Stimulated activated naive B cell treated with anti-CD40 and anti-IgM and Interleukin-4, amounts not matched to agents 10 μg/mL and 1 μg/mL and 100 μg/mL, for 72 hours (primary cell): ENCODE measurements around the gene CDC34.

Experiments
- ATAC-seq, 2 donors: fragments of 150-1000 bp; cut with Tn5 transposase; replicated peaks; 2 replicates each; pipeline ENCODE4 v1.10.0; 2021; ENCODE audit warnings: moderate library complexity in 1 of 2
- DNase-seq: peaks from one replicate; pipeline ENCODE4 v3.0.0; 2021
- H3K27ac Mint-ChIP-seq: one replicate; pipeline ENCODE4 v1.8.0; 2022; ENCODE audit warnings: mild to moderate bottlenecking, mixed read lengths
- H3K27me3 Mint-ChIP-seq, 2 donors: one replicate each; pipeline ENCODE4 v1.8.0; 2022; ENCODE audit warnings: mixed read lengths in 2 of 2
- H3K36me3 Mint-ChIP-seq, 2 donors: one replicate each; pipeline ENCODE4 v1.8.0; 2022; ENCODE audit warnings: mixed read lengths in 2 of 2, mild to moderate bottlenecking in 1 of 2
- H3K4me1 Mint-ChIP-seq, 2 donors: one replicate each; pipeline ENCODE4 v1.8.0; 2022; ENCODE audit warnings: mixed read lengths in 2 of 2, mild to moderate bottlenecking in 1 of 2
- H3K4me3 Mint-ChIP-seq, 2 donors: one replicate each; pipeline ENCODE4 v1.8.0; 2022; ENCODE audit warnings: mild to moderate bottlenecking in 2 of 2, mixed read lengths in 2 of 2, moderate library complexity in 1 of 2
- H3K9me3 Mint-ChIP-seq, 2 donors: one replicate each; pipeline ENCODE4 v1.8.0; 2022; ENCODE audit warnings: mixed read lengths in 2 of 2, mild to moderate bottlenecking in 1 of 2

The CDC34 gene

DNA sequence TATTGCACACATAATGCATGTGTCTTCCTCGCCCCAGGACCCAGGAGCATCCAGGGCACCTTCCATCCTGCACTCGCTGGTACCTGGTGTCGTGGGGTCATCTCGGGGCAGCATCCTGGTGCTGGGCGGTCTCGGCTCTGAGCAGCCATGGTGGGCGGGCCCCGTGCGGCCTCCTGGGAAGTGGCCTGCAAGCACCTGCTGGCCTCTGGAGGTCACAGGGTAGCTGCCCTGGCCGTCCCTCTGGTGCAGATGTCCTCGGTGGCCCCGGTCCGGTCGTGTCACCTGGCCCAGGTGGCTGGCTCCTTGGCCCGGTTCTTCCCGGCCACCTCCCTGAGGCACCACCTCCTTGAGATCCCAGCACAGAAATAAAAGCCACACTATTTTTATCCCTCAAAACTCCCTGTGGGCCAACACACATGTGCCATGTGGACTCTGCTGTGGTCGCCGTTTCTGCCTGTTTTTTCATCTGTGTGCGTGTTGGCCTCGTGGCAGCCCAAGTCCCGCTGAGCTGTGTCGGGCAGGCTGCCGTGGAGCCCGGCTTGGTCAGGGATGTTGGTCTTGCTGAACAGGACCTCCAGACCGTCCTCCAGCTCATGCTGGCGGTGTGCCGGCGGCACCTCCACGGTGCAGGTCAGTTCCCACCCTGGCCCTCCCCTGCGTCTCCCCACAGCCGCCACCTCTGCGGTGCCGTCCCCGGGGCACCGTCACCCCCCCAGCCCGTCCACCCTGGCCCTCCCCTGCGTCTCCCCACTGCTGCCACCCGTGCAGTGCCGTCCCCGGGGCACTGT, 7.3 kb downstream of the CDC34 start:
- peaks cover 9 to 20% of the 10 kb centered on the region in 2 donors for H3K4me1 Mint-ChIP-seq

DNA sequence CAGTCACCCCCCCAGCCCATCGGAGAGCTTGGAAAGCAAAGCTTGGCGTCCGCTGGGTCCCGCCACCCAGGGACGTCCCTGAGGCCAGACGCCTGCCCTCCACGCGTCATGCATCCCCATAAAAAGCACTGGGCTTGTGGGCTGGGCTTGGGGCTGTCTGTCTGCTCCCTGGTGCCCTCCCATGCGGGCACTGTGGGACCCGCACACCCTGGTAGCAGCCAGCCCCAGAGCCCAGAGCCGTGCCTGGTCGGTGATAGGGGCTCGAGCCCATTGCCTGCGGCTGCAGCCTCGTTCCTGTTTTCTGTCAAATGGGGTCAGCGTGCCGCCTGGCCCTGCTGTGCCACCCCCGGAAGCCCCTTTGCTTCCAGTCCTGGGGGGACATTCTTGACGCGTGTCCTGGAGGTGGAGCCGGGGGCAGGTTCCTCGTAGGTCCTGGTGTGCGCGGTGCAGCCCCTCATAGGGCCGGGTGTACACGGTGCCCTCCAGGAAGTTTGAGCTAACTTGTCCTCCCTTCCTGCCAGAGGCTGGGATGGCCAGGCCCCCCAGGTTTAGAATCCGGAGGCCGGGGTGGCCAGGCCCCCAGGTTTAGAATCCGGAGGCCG, 8.0 kb downstream of the CDC34 start:
- DNase-seq (no peak), ATAC-seq (no peak)
- H3K36me3 Mint-ChIP-seq, result peaks cover 24 to 29% of the 10 kb centered on the region in 2 donors
- H3K27me3 Mint-ChIP-seq, result no peaks in the 10 kb centered on the region
- H3K9me3 Mint-ChIP-seq, result no peaks in the 10 kb centered on the region
- no peak overlapping the region for H3K4me3 Mint-ChIP-seq
- peaks cover 7 to 18% of the 10 kb centered on the region in 2 donors for H3K4me1 Mint-ChIP-seq
- H3K27ac Mint-ChIP-seq, result no peak overlapping the region

More for the DNA sequence above, 7.3 kb downstream of the CDC34 start:
- DNase-seq (no peak), ATAC-seq (no peak)
- H3K27me3 Mint-ChIP-seq, result no peaks in the 10 kb centered on the region
- no peak overlapping the region for H3K27ac Mint-ChIP-seq
- peaks cover 24 to 29% of the 10 kb centered on the region in 2 donors for H3K36me3 Mint-ChIP-seq
- no peak overlapping the region for H3K4me3 Mint-ChIP-seq
- no peaks in the 10 kb centered on the region for H3K9me3 Mint-ChIP-seq

- ATAC-seq, result no peak
- H3K27ac Mint-ChIP-seq, result no peak overlapping the region
- H3K36me3 Mint-ChIP-seq, result peaks cover 20 to 25% of the 10 kb centered on the region in 2 donors
- H3K9me3 Mint-ChIP-seq, result no peaks in the 10 kb centered on the region
- peaks cover 0 to 5% of the 10 kb centered on the region in 2 donors for H3K27me3 Mint-ChIP-seq
- H3K4me3 Mint-ChIP-seq, result no peak overlapping the region
- peaks cover 3 to 12% of the 10 kb centered on the region in 2 donors for H3K4me1 Mint-ChIP-seq
- DNase-seq, result no peak
Measured at GRCh38 chr19:540867-541637, 9.5 kb downstream of the CDC34 start.

GRCh38 chr19:541699-542098, 10.1 kb downstream of the CDC34 start:
- Mint-ChIP-seq H3K4me1 (peaks cover 3 to 12% of the 10 kb centered on the region in 2 donors), H3K27ac (no peak overlapping the region), H3K9me3 (no peaks in the 10 kb centered on the region), H3K36me3 (peaks cover 20 to 24% of the 10 kb centered on the region in 2 donors), H3K27me3 (peaks cover 0 to 5% of the 10 kb centered on the region in 2 donors), H3K4me3 (no peak overlapping the region)
- ATAC-seq (no peak), DNase-seq (no peak)

GRCh38 chr19:542173-542866, 10.8 kb downstream of the CDC34 start:
- Mint-ChIP-seq H3K4me1 (peaks cover 3 to 12% of the 10 kb centered on the region in 2 donors), H3K27me3 (peaks cover 0 to 5% of the 10 kb centered on the region in 2 donors), H3K36me3 (peaks cover 20 to 24% of the 10 kb centered on the region in 2 donors), H3K27ac (no peak overlapping the region), H3K4me3 (no peak overlapping the region), H3K9me3 (no peaks in the 10 kb centered on the region)
- ATAC-seq (no peak), DNase-seq (no peak)

- DNase-seq, result no peak
- H3K9me3 Mint-ChIP-seq, result no peaks in the 10 kb centered on the region
- ATAC-seq, result peak; percentile 53 to 55
- H3K4me3 Mint-ChIP-seq, result no peak within 1 kb of the TSS
- H3K27me3 Mint-ChIP-seq, result peaks cover 9 to 10% of the 10 kb centered on the region in 2 donors
- H3K27ac Mint-ChIP-seq, result no peak within 1 kb of the TSS
- H3K4me1 Mint-ChIP-seq, result peaks cover 2 to 12% of the 10 kb centered on the region in 2 donors
- H3K36me3 Mint-ChIP-seq, result peaks cover 10 to 12% of the 10 kb centered on the region in 2 donors
Measured at GRCh38 chr19:543910-544608, 12.5 kb downstream of the CDC34 start, which contains the start of gene GZMM. Gene GZMM (plus strand): TSS chr19:544053. CDS start chr19:544072, 19 bp downstream.

- Mint-ChIP-seq H3K4me3 (no peak overlapping the region), H3K36me3 (peaks cover 3% of the 10 kb centered on the region in 2 donors), H3K27me3 (peaks cover 18 to 19% of the 10 kb centered on the region in 2 donors), H3K9me3 (no peaks in the 10 kb centered on the region), H3K4me1 (peaks cover 2 to 12% of the 10 kb centered on the region in 2 donors), H3K27ac (no peak overlapping the region)
- no peak for ATAC-seq
- DNase-seq, result no peak
Measured at GRCh38 chr19:547117-547516, 15.6 kb downstream of the CDC34 start.

GRCh38 chr19:547836-548720, 16.5 kb downstream of the CDC34 start:
- Mint-ChIP-seq H3K27ac (no peak overlapping the region), H3K4me1 (peaks cover 2 to 11% of the 10 kb centered on the region in 2 donors), H3K4me3 (no peak overlapping the region), H3K27me3 (peaks cover 22 to 24% of the 10 kb centered on the region in 2 donors), H3K36me3 (peaks cover 3% of the 10 kb centered on the region in 2 donors), H3K9me3 (no peaks in the 10 kb centered on the region)
- DNase-seq (no peak), ATAC-seq (no peak)

DNA sequence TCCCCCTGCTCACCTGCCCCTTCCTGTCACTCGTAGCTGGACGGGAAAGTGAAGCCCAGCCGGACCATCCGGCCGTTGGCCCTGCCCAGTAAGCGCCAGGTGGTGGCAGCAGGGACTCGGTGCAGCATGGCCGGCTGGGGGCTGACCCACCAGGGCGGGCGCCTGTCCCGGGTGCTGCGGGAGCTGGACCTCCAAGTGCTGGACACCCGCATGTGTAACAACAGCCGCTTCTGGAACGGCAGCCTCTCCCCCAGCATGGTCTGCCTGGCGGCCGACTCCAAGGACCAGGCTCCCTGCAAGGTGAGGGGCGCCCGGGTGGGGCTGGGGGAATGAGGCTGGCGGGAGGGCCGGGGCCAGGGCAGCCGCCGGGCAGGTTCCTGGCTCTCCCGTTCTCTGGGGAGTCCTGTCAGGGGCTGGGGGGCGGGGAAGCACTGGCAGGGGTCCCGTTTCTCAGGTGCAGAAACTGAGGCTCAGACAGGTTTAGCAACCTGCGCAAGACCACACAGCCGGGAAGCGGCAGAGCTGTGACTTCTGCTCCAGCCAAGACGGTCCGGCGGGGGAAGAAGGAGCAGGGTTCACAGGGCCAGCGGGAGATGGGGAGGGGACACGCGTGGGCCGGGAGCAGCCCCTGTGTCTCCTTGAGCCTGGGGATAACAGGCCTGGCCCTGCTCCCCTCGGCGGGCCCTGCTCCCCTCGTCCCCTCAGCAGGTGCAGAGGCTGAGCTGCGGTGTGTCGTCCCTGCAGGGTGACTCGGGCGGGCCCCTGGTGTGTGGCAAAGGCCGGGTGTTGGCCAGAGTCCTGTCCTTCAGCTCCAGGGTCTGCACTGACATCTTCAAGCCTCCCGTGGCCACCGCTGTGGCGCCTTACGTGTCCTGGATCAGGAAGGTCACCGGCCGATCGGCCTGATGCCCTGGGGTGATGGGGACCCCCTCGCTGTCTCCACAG, 17.6 kb downstream of the CDC34 start:
- Mint-ChIP-seq H3K4me1 (peaks cover 0 to under 1% of the 10 kb centered on the region in 2 donors), H3K4me3 (no peak overlapping the region), H3K36me3 (no peaks in the 10 kb centered on the region), H3K27ac (no peak overlapping the region), H3K27me3 (peaks cover 22 to 24% of the 10 kb centered on the region in 2 donors), H3K9me3 (no peaks in the 10 kb centered on the region)
- ATAC-seq, result no peak
- no peak for DNase-seq

GRCh38 chr19:554817-555216, 23.3 kb downstream of the CDC34 start:
- peaks cover 16 to 26% of the 10 kb centered on the region in 2 donors for H3K27me3 Mint-ChIP-seq
- no peak for ATAC-seq
- H3K36me3 Mint-ChIP-seq, result no peaks in the 10 kb centered on the region
- no peaks in the 10 kb centered on the region for H3K9me3 Mint-ChIP-seq
- H3K27ac Mint-ChIP-seq, result no peak overlapping the region
- H3K4me3 Mint-ChIP-seq, result no peak overlapping the region
- DNase-seq, result no peak
- peaks cover 0 to 2% of the 10 kb centered on the region in 2 donors for H3K4me1 Mint-ChIP-seq

- H3K4me1 Mint-ChIP-seq, result peaks cover 0 to 2% of the 10 kb centered on the region in 2 donors
- H3K27ac Mint-ChIP-seq, result no peak overlapping the region
- peaks cover 16 to 26% of the 10 kb centered on the region in 2 donors for H3K27me3 Mint-ChIP-seq
- ATAC-seq (no peak), DNase-seq (no peak)
- no peak overlapping the region for H3K4me3 Mint-ChIP-seq
- H3K9me3 Mint-ChIP-seq, result no peaks in the 10 kb centered on the region
- no peaks in the 10 kb centered on the region for H3K36me3 Mint-ChIP-seq
Measured at GRCh38 chr19:555474-555808, 23.9 kb downstream of the CDC34 start.
